ENCODE results near the gene CRYGB. TPM values are rescaled to one million over a fixed set of nuclear protein-coding genes. Genes with fewer than 3 reads are reported as not detected.

CRYGB gene, protein sequence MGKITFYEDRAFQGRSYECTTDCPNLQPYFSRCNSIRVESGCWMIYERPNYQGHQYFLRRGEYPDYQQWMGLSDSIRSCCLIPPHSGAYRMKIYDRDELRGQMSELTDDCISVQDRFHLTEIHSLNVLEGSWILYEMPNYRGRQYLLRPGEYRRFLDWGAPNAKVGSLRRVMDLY
- polyA plus RNA-seq: not detected

- 68% methylated on average over 6 of the region's 6 CpGs for WGBS, 2 donors
- Histone ChIP-seq H3K36me3 (ENCODE audit: control insufficient read depth in 2 of 2, insufficient read depth in 2 of 2, low read length in 1 of 2) (no peaks in the 10 kb centered on the region), H3K27me3 (ENCODE audit: control insufficient read depth in 1 of 2, insufficient read depth in 2 of 2, low read length in 2 of 2) (no peaks in the 10 kb centered on the region), H3K27ac (ENCODE audit: low read depth in 2 of 2, low read length in 1 of 2) (no peak within 1 kb of the TSS), H3K4me1 (ENCODE audit: control insufficient read depth in 2 of 2, insufficient read depth in 2 of 2, low read length in 1 of 2) (no peaks in the 10 kb centered on the region), H3K9me3 (ENCODE audit: control insufficient read depth in 2 of 2, insufficient read depth in 1 of 2, low read depth in 1 of 2, low read length in 1 of 2) (no peaks in the 10 kb centered on the region), H3K4me3 (ENCODE audit: low read depth in 1 of 2, low read length in 2 of 2) (no peak within 1 kb of the TSS)
Observed at GRCh38 chr2:208146006-208146405, at the start of gene CRYGB. TSS of gene CRYGB (minus strand) at chr2:208146158. CDS start at chr2:208146120, 38 bp downstream.

GRCh38 chr2:208195531-208195930 is 49.6 kb upstream of the CRYGB start:
- H3K36me3 ChIP-seq (ENCODE audit: control insufficient read depth in 2 of 2, insufficient read depth in 2 of 2, low read length in 1 of 2): no peaks in the 10 kb centered on the region
- 83 to 87% methylated on average over 3 of the region's 3 CpGs for WGBS, 2 donors
- peaks cover 0 to 3% of the 10 kb centered on the region in 2 donors for H3K4me1 ChIP-seq (ENCODE audit: control insufficient read depth in 2 of 2, insufficient read depth in 2 of 2, low read length in 1 of 2)

GRCh38 chr2:208192611-208193236 is 46.8 kb upstream of the CRYGB start:
- H3K27ac ChIP-seq (ENCODE audit: low read depth in 2 of 2, low read length in 1 of 2): no peak overlapping the region
- peaks cover 0 to 2% of the 10 kb centered on the region in 2 donors for H3K27me3 ChIP-seq (ENCODE audit: control insufficient read depth in 1 of 2, insufficient read depth in 2 of 2, low read length in 2 of 2)
- no peaks in the 10 kb centered on the region for H3K9me3 ChIP-seq (ENCODE audit: control insufficient read depth in 2 of 2, insufficient read depth in 1 of 2, low read depth in 1 of 2, low read length in 1 of 2)
- no peak overlapping the region for H3K4me3 ChIP-seq (ENCODE audit: low read depth in 1 of 2, low read length in 2 of 2)
- no peaks in the 10 kb centered on the region for H3K36me3 ChIP-seq (ENCODE audit: control insufficient read depth in 2 of 2, insufficient read depth in 2 of 2, low read length in 1 of 2)
- WGBS, 2 donors: 67 to 72% methylated on average over 8 of the region's 8 CpGs
- H3K4me1 ChIP-seq (ENCODE audit: control insufficient read depth in 2 of 2, insufficient read depth in 2 of 2, low read length in 1 of 2): peaks cover 0 to 3% of the 10 kb centered on the region in 2 donors

More at GRCh38 chr2:208195531-208195930, 49.6 kb upstream of the CRYGB start:
- Histone ChIP-seq H3K9me3 (ENCODE audit: control insufficient read depth in 2 of 2, insufficient read depth in 1 of 2, low read depth in 1 of 2, low read length in 1 of 2) (no peaks in the 10 kb centered on the region), H3K27ac (ENCODE audit: low read depth in 2 of 2, low read length in 1 of 2) (no peak overlapping the region), H3K4me3 (ENCODE audit: low read depth in 1 of 2, low read length in 2 of 2) (no peak overlapping the region), H3K27me3 (ENCODE audit: control insufficient read depth in 1 of 2, insufficient read depth in 2 of 2, low read length in 2 of 2) (no peaks in the 10 kb centered on the region)

DNA sequence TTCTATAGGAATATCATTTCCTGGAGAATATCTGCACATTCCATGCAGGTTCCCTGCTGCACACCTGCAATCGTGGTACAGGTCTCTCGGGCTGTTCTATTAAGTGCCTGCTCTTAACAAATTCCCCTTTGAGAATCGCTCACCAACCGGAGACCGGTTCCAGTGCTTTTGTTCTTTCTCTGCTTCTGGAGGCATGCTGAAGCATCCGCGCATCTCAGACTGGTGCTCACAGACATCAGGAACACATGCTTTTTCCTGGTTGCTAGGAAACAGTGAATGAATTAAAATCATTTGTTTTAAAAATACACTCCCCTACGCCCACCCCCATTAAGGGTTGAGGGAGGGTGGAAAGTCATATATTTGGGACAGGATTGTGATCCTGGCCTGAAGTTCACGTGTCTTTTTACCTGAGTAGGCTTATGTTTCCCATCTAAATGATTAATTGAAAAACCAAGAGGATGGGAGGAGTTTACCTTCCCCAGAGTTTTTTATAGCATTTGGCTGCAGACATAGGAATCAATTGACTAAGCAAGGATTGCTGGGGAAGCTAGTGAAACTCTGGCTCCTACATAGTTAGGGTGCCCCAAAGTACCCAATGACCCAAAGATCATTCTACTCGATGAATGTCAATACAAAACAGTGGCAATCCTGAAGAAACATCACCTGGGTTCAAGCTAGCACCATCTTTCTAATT is 44.0 kb upstream of the CRYGB start, which contains the start of gene C2orf80:
Gene C2orf80 (minus strand): TSS at position 221 of the 694 bp plus-strand sequence. CDS start 3,044 bp downstream, outside the sequence.
- Histone ChIP-seq H3K4me3 (ENCODE audit: low read depth in 1 of 2, low read length in 2 of 2) (no peak within 1 kb of the TSS), H3K4me1 (ENCODE audit: control insufficient read depth in 2 of 2, insufficient read depth in 2 of 2, low read length in 1 of 2) (peaks cover 0 to 3% of the 10 kb centered on the region in 2 donors), H3K27ac (ENCODE audit: low read depth in 2 of 2, low read length in 1 of 2) (no peak within 1 kb of the TSS), H3K36me3 (ENCODE audit: control insufficient read depth in 2 of 2, insufficient read depth in 2 of 2, low read length in 1 of 2) (no peaks in the 10 kb centered on the region), H3K9me3 (ENCODE audit: control insufficient read depth in 2 of 2, insufficient read depth in 1 of 2, low read depth in 1 of 2, low read length in 1 of 2) (no peaks in the 10 kb centered on the region), H3K27me3 (ENCODE audit: control insufficient read depth in 1 of 2, insufficient read depth in 2 of 2, low read length in 2 of 2) (peaks cover 0 to 2% of the 10 kb centered on the region in 2 donors)
- 66 to 71% methylated on average over 10 of the region's 10 CpGs for WGBS, 2 donors

GRCh38 chr2:208189069-208189809 is 43.3 kb upstream of the CRYGB start:
- peaks cover 0 to 3% of the 10 kb centered on the region in 2 donors for H3K4me1 ChIP-seq (ENCODE audit: control insufficient read depth in 2 of 2, insufficient read depth in 2 of 2, low read length in 1 of 2)
- WGBS, 2 donors: 76 to 78% methylated on average over 5 of the region's 5 CpGs

GRCh38 chr2:208186893-208187292 is 40.9 kb upstream of the CRYGB start:
- Histone ChIP-seq H3K4me1 (ENCODE audit: control insufficient read depth in 2 of 2, insufficient read depth in 2 of 2, low read length in 1 of 2) (no peaks in the 10 kb centered on the region), H3K27ac (ENCODE audit: low read depth in 2 of 2, low read length in 1 of 2) (no peak overlapping the region), H3K36me3 (ENCODE audit: control insufficient read depth in 2 of 2, insufficient read depth in 2 of 2, low read length in 1 of 2) (no peaks in the 10 kb centered on the region), H3K27me3 (ENCODE audit: control insufficient read depth in 1 of 2, insufficient read depth in 2 of 2, low read length in 2 of 2) (peaks cover 0 to 2% of the 10 kb centered on the region in 2 donors), H3K9me3 (ENCODE audit: control insufficient read depth in 2 of 2, insufficient read depth in 1 of 2, low read depth in 1 of 2, low read length in 1 of 2) (no peaks in the 10 kb centered on the region), H3K4me3 (ENCODE audit: low read depth in 1 of 2, low read length in 2 of 2) (no peak overlapping the region)
- 88% methylated on average over 2 of the region's 2 CpGs for WGBS, 2 donors

More at GRCh38 chr2:208189069-208189809, 43.3 kb upstream of the CRYGB start:
- no peaks in the 10 kb centered on the region for H3K36me3 ChIP-seq (ENCODE audit: control insufficient read depth in 2 of 2, insufficient read depth in 2 of 2, low read length in 1 of 2)
- H3K4me3 ChIP-seq (ENCODE audit: low read depth in 1 of 2, low read length in 2 of 2): no peak overlapping the region
- peaks cover 0 to 2% of the 10 kb centered on the region in 2 donors for H3K27me3 ChIP-seq (ENCODE audit: control insufficient read depth in 1 of 2, insufficient read depth in 2 of 2, low read length in 2 of 2)
- no peaks in the 10 kb centered on the region for H3K9me3 ChIP-seq (ENCODE audit: control insufficient read depth in 2 of 2, insufficient read depth in 1 of 2, low read depth in 1 of 2, low read length in 1 of 2)
- H3K27ac ChIP-seq (ENCODE audit: low read depth in 2 of 2, low read length in 1 of 2): no peak overlapping the region

- Histone ChIP-seq H3K9me3 (ENCODE audit: control insufficient read depth in 2 of 2, insufficient read depth in 1 of 2, low read depth in 1 of 2, low read length in 1 of 2) (no peaks in the 10 kb centered on the region), H3K36me3 (ENCODE audit: control insufficient read depth in 2 of 2, insufficient read depth in 2 of 2, low read length in 1 of 2) (no peaks in the 10 kb centered on the region), H3K27ac (ENCODE audit: low read depth in 2 of 2, low read length in 1 of 2) (no peak overlapping the region), H3K4me1 (ENCODE audit: control insufficient read depth in 2 of 2, insufficient read depth in 2 of 2, low read length in 1 of 2) (no peaks in the 10 kb centered on the region), H3K27me3 (ENCODE audit: control insufficient read depth in 1 of 2, insufficient read depth in 2 of 2, low read length in 2 of 2) (peaks cover 0 to 2% of the 10 kb centered on the region in 2 donors), H3K4me3 (ENCODE audit: low read depth in 1 of 2, low read length in 2 of 2) (no peak overlapping the region)
- WGBS, 2 donors: 63 to 72% methylated on average over 5 of the region's 5 CpGs
Observed at GRCh38 chr2:208186465-208186864, 40.5 kb upstream of the CRYGB start.

DNA sequence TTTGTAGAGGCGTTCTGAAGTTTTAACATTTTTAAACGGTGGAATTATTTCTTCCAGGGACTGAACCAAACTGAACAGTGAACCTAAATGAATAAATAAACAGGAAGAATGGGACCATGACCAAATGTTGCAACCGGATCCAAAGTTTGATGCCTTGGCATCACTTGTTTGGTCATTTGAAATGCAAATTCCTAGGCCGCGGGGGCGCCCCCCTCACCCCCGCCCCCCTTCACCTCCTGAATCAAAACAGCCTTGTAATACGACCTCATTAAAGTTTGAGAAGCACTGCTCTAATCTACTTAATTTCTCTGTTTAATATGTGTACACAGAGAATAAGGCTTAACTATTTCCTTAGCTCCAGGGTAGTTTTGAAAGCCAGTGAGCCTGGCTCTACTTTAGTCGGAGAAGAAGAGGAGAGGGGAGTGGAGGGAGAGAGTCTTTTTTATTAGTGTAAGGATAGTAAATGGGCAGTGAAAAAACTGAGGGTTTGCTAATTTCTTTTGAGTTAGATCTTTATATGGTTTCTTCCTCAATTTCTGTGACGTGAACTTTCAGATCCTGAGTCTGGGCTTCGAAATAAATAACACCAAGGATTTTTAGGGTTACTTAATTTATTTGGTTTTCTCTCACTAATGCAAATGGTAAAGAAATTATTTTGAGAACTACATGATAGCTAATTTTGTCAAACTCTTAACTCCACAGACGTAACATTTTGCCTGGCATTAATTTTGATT is 38.2 kb upstream of the CRYGB start:
- no peak overlapping the region for H3K4me3 ChIP-seq (ENCODE audit: low read depth in 1 of 2, low read length in 2 of 2)
- H3K9me3 ChIP-seq (ENCODE audit: control insufficient read depth in 2 of 2, insufficient read depth in 1 of 2, low read depth in 1 of 2, low read length in 1 of 2): no peaks in the 10 kb centered on the region
- H3K4me1 ChIP-seq (ENCODE audit: control insufficient read depth in 2 of 2, insufficient read depth in 2 of 2, low read length in 1 of 2): no peaks in the 10 kb centered on the region
- H3K27ac ChIP-seq (ENCODE audit: low read depth in 2 of 2, low read length in 1 of 2): no peak overlapping the region
- H3K27me3 ChIP-seq (ENCODE audit: control insufficient read depth in 1 of 2, insufficient read depth in 2 of 2, low read length in 2 of 2): no peaks in the 10 kb centered on the region
- no peaks in the 10 kb centered on the region for H3K36me3 ChIP-seq (ENCODE audit: control insufficient read depth in 2 of 2, insufficient read depth in 2 of 2, low read length in 1 of 2)
- 31 to 43% methylated on average over 12 of the region's 12 CpGs for WGBS, 2 donors

GRCh38 chr2:208183526-208183925 is 37.6 kb upstream of the CRYGB start:
- Histone ChIP-seq H3K9me3 (ENCODE audit: control insufficient read depth in 2 of 2, insufficient read depth in 1 of 2, low read depth in 1 of 2, low read length in 1 of 2) (no peaks in the 10 kb centered on the region), H3K4me3 (ENCODE audit: low read depth in 1 of 2, low read length in 2 of 2) (no peak overlapping the region), H3K36me3 (ENCODE audit: control insufficient read depth in 2 of 2, insufficient read depth in 2 of 2, low read length in 1 of 2) (no peaks in the 10 kb centered on the region), H3K4me1 (ENCODE audit: control insufficient read depth in 2 of 2, insufficient read depth in 2 of 2, low read length in 1 of 2) (no peaks in the 10 kb centered on the region), H3K27ac (ENCODE audit: low read depth in 2 of 2, low read length in 1 of 2) (no peak overlapping the region), H3K27me3 (ENCODE audit: control insufficient read depth in 1 of 2, insufficient read depth in 2 of 2, low read length in 2 of 2) (no peaks in the 10 kb centered on the region)
- 66 to 73% methylated on average over 7 of the region's 7 CpGs for WGBS, 2 donors
